GM12801 (cell line): Measurements from ENCODE around the gene DHX15.

Source experiments
- TF ChIP-seq, protein P1 (sequence below): IDR thresholded peaks from one replicate; pipeline ENCODE4 v1.5.1; 2011; ENCODE audit warnings: control low read depth; ENCODE audit not compliant: insufficient read length; ENCODE audit errors: extremely low read depth

Gene DHX15

DNA sequence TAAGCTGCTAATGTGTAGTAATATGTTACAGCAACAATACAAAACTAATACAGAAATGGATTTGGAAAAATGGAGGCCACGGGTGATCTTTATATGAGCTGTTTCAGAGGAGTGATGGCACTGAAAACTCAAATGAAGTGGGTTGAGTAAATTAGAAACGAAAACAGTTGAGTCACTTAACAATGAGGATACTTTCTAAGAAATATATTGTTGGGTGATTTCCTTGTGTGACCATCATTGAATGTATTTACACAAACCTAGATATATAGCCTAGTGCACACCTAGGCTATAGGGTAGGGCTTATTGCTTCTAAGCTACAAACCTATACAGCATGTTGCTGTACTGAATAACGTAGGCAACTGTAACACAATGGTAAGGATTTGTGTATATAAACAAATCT lies 30.5 kb upstream of the DHX15 start:
- TF ChIP-seq, protein P1, sequence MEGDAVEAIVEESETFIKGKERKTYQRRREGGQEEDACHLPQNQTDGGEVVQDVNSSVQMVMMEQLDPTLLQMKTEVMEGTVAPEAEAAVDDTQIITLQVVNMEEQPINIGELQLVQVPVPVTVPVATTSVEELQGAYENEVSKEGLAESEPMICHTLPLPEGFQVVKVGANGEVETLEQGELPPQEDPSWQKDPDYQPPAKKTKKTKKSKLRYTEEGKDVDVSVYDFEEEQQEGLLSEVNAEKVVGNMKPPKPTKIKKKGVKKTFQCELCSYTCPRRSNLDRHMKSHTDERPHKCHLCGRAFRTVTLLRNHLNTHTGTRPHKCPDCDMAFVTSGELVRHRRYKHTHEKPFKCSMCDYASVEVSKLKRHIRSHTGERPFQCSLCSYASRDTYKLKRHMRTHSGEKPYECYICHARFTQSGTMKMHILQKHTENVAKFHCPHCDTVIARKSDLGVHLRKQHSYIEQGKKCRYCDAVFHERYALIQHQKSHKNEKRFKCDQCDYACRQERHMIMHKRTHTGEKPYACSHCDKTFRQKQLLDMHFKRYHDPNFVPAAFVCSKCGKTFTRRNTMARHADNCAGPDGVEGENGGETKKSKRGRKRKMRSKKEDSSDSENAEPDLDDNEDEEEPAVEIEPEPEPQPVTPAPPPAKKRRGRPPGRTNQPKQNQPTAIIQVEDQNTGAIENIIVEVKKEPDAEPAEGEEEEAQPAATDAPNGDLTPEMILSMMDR, result no peak

DNA sequence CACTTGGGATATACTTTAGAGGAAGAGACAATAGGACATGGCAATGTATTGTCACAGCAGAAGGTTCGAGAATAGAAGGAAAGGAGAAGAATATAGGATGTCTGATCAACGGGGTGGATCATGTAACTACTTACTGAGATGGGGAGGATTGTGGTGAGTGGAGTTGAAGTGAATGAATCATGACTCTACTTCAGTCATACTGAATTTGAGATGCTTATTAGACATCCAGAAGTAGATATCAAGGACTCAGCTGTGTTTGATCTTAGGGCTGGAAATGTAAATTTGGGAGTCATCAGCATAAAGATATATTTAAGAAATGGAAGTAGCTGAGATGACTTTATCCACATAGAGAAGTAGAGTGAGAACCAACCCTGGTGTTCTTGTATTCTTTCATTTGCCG lies 29.1 kb upstream of the DHX15 start:
- TF ChIP-seq, protein P1, result no peak

DNA sequence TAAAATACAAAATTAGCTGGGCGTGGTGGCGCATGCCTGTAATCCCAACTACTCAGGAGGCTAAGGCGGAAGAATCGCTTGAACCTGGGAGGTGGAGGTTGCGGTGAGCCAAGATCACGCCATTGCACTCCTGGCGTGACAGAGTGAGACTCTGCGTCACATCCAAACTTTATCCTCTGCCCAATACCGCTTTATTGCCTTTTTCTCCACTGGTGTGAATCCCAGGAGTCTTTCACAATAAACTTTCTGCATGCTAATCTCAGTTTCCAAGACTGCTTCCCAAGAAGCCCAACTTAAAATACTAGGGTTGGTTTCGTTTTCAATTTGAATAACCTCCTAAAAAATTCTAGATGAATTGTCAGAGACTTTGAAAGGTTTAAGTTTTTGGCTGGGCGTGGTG lies 27.2 kb upstream of the DHX15 start:
- TF ChIP-seq, protein P1, result no peak

DNA sequence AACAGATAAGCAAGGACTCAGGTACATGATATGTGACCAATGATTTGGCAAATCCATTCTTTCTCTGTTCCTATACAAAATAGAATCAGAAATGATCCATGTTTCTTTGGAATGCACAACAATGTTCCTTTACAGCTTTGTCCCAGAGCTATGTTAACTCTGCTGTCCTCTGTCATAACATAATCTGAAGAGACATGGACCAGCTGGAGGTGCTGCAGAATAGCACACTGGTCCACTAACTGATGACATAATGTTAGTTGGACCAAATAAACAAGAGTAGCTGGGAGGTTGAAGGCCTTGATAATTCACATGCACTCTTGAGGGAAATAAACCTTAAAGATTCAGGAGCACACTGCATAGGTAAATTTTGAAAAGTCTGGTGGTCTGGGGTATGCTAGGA lies 23.0 kb upstream of the DHX15 start:
- TF ChIP-seq, protein P1, result no peak

DNA sequence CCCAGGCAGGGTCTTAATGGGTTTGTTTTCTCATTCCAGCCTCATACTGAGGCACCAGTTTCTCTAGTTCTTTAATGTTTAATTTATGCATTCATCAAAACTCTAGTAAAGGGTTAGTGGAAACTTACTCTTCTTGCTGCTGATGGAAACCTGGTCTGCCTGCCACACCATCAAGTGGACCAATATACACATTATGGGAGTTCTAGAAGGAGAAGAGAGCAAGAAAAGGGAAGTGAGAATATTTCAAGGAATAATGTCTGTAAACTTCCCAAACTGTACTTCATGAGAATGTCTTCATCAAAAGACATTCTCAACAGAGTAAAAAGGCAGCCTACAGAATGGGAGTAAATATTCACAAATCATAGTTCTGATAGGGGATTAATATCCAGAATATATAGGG lies 20.9 kb upstream of the DHX15 start:
- TF ChIP-seq, protein P1, result no peak

DNA sequence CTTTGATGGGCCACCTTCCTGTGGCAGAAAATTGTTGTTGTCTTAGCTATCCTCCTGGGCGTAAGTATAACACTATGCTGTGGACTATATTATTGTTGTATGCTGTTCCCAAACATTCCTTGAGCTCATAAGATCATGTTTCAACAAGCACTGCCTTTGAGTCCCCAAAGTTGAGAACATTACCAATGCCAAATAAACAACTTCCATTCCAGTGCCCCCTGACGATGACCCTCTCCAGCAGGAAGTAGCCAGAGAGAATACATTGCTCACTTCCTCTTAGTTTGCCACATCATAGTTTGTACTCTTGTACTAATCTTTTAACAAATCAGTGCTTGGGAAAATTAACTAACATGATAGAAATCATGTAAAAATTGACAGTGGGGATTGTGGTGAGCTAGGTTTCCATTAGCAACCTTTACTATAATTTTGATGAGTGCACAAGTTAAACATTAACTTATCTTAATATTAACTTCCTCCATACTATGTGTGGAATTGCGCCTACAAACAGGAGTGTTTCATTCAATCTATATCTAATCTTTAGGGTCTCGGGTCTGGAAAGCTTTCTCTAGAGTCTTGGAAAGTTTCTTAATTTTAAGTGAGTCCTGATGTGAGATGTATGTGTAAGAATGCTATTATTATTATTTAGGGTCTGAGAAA lies 20.3 kb upstream of the DHX15 start:
- TF ChIP-seq, protein P1, result no peak

DNA sequence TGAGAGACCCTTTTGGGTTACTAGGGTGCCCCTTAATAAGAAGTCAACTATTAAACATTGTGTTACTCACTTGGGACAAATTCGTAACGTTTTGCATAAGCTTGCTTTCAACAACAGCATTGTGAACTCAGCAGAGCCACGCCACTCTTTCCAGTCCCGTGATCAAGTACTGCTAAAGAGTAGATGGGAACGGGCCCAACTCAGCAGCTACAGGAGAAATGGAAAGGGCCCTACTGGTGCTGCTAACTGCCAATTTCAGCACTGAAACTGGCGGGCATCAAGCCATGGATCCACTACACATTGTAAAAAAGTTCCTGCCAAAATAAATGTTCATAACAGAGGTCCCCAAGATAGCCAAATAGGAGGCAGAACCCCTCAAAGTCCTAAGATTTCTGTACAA lies 19.0 kb upstream of the DHX15 start:
- TF ChIP-seq, protein P1, result no peak
